Panc1 (cell line): ENCODE data around the gene FOXP4. TPM values are rescaled to one million over a fixed set of nuclear protein-coding genes. Genes with fewer than 3 reads are reported as not detected.

Experiments used
- ATAC-seq: fragments of 200-7000 bp; cut with Tn5 transposase; 2 replicates; pipeline ENCODE4 v1.9.1; 2020; ENCODE audit warnings: mild to moderate bottlenecking, moderate library complexity
- BruUV-seq: library from RNA; stranded (reverse); fragments of 400-500 nt; replicated peaks from 2 replicates; lab custom pipeline; 2021; lab: Mats Ljungman, UMichigan
- CTCF ChIA-PET: fragments of 300-600 bp; sonication (Branson Sonifier 250); formaldehyde crosslinking; loops from one replicate; lab custom pipeline; 2022; ENCODE audit warnings: antibody characterized with exemption; lab: Charles Lee
- POLR2A ChIA-PET: fragments of 300-600 bp; sonication (Branson Sonifier 250); formaldehyde crosslinking; loops from one replicate; lab custom pipeline; 2022; ENCODE audit warnings: antibody characterized with exemption; lab: Charles Lee
- DNase-seq: peaks from one replicate; pipeline ENCODE4 v3.0.0-alpha.2; 2010; ENCODE audit warnings: low read depth, low spot score
- H3K27ac ChIP-seq: 2 replicates; pipeline ENCODE4 v1.5.1; 2011; ENCODE audit warnings: mild to moderate bottlenecking, low read length, inconsistent platforms
- H3K27me3 ChIP-seq: fragments of 200-500 bp; sonication (Bioruptor generic); 2 replicates; pipeline ENCODE4 v1.6.0; 2014; ENCODE audit warnings: low read length, inconsistent platforms; ENCODE audit not compliant: control insufficient read depth, insufficient read depth
- H3K36me3 ChIP-seq: fragments of 200-500 bp; sonication (Bioruptor generic); 2 replicates; pipeline ENCODE4 v1.5.1; 2014; ENCODE audit warnings: inconsistent platforms, mild to moderate bottlenecking, low read length, moderate library complexity; ENCODE audit not compliant: control insufficient read depth, insufficient read depth
- H3K4me1 ChIP-seq: 2 replicates; pipeline ENCODE4 v1.5.1; 2011; ENCODE audit warnings: inconsistent platforms, mild to moderate bottlenecking, low read length, moderate library complexity; ENCODE audit not compliant: control insufficient read depth, insufficient read depth
- H3K4me3 ChIP-seq, 2 experiments: 2 replicates each; pipeline ENCODE4 v1.5.1; 2011 to 2012; ENCODE audit warnings: low read depth in 2 of 2, low read length in 2 of 2, mild to moderate bottlenecking in 2 of 2, inconsistent platforms in 1 of 2, moderate library complexity in 1 of 2
- H3K9me3 ChIP-seq: fragments of 200-500 bp; sonication (Bioruptor generic); 2 replicates; pipeline ENCODE4 v1.5.1; 2014; ENCODE audit warnings: low read depth, mild to moderate bottlenecking, inconsistent platforms, low read length, moderate library complexity; ENCODE audit not compliant: control insufficient read depth, insufficient read depth
- CTCF ChIP-seq: fragments of 450-650 bp; IDR thresholded peaks from 2 replicates; pipeline ENCODE4 v1.5.1; 2017; ENCODE audit warnings: mild to moderate bottlenecking
- POLR2AphosphoS5 ChIP-seq: IDR thresholded peaks from 2 replicates; pipeline ENCODE4 v1.6.1; 2012; ENCODE audit warnings: mild to moderate bottlenecking, low read depth, low read length, moderate library complexity
- REST ChIP-seq, 2 experiments: IDR thresholded peaks; 2 replicates each; pipeline ENCODE4 v1.6.1; 2011 to 2012; ENCODE audit warnings: low read depth in 2 of 2, control low read depth in 1 of 2, low read length in 1 of 2, mild to moderate bottlenecking in 1 of 2, moderate library complexity in 1 of 2; ENCODE audit not compliant: insufficient read depth in 1 of 2
- SIN3A ChIP-seq: IDR thresholded peaks from 2 replicates; pipeline ENCODE4 v1.6.1; 2012; ENCODE audit warnings: low read depth, mild to moderate bottlenecking, low read length, moderate library complexity, borderline replicate concordance; ENCODE audit not compliant: insufficient read depth
- TCF7L2 ChIP-seq: IDR thresholded peaks from 2 replicates; pipeline ENCODE4 v1.6.1; 2011; ENCODE audit warnings: mild to moderate bottlenecking, low read depth, low read length, inconsistent platforms
- in situ Hi-C: cut with HindIII; loops from 2 replicates; pipeline ENCODE4 v1.10.0; 2016; ENCODE audit warnings: low sequenced_read_pairs, low pct_unique_long_range_greater_than_20kb
- intact Hi-C: fragments of 100-400 bp; cut with micrococcal nuclease; formaldehyde crosslinking; loops from one replicate; pipeline ENCODE4 v1.10.0; 2022; ENCODE audit not compliant: unreplicated experiment
- total RNA-seq: library from RNA; stranded (reverse); gene quantifications from one replicate; pipeline ENCODE4 v1.2.1, GENCODE V29; 2021; ENCODE audit not compliant: unreplicated experiment

Gene FOXP4
- total RNA-seq, 1 experiment from 2014 or later, result 30.4 TPM

GRCh38 chr6:41531591-41532582 is 14.3 kb upstream of the FOXP4 start:
- Histone ChIP-seq H3K9me3 (no peaks in the 10 kb centered on the region), H3K27ac (no peak overlapping the region), H3K36me3 (no peaks in the 10 kb centered on the region), H3K4me3 (no peak overlapping the region), H3K4me1 (peaks cover 3% of the 10 kb centered on the region; the same call in 1 of the 2 replicates), H3K27me3 (no peaks in the 10 kb centered on the region; the same call in 1 of the 2 replicates)
- no TSS peak for BruUV-seq
- POLR2A ChIA-PET, result no interaction called here
- DNase-seq (no peak), ATAC-seq (no peak)
- intact Hi-C loops (no loop called here), in situ Hi-C loops (no loop called here)
- CTCF ChIA-PET, result no interaction called here
- no peak for TF ChIP-seq TCF7L2
- TF ChIP-seq CTCF, result no peak
- TF ChIP-seq POLR2AphosphoS5, result no peak
- TF ChIP-seq SIN3A, result no peak
- TF ChIP-seq REST (IDR thresholded peaks at IDR 0.05; ENCODE audit: insufficient read depth in 1 of 2, low read depth in 2 of 2, low read length in 1 of 2), result no peak

GRCh38 chr6:41535766-41536165 is 10.4 kb upstream of the FOXP4 start:
- no peak for ATAC-seq
- in situ Hi-C loops (no loop called here), intact Hi-C loops (no loop called here)
- DNase-seq, result no peak
- CTCF ChIA-PET, result no interaction called here
- BruUV-seq, result no TSS peak
- Histone ChIP-seq H3K9me3 (no peaks in the 10 kb centered on the region), H3K4me3 (no peak overlapping the region), H3K4me1 (peaks cover 9% of the 10 kb centered on the region; the same call in 1 of the 2 replicates), H3K27ac (no peak overlapping the region), H3K36me3 (no peaks in the 10 kb centered on the region), H3K27me3 (no peaks in the 10 kb centered on the region)
- TF ChIP-seq POLR2AphosphoS5, result no peak
- POLR2A ChIA-PET, result no interaction called here
